Measurements from ENCODE around the gene C1QTNF8.

The C1QTNF8 gene

DNA sequence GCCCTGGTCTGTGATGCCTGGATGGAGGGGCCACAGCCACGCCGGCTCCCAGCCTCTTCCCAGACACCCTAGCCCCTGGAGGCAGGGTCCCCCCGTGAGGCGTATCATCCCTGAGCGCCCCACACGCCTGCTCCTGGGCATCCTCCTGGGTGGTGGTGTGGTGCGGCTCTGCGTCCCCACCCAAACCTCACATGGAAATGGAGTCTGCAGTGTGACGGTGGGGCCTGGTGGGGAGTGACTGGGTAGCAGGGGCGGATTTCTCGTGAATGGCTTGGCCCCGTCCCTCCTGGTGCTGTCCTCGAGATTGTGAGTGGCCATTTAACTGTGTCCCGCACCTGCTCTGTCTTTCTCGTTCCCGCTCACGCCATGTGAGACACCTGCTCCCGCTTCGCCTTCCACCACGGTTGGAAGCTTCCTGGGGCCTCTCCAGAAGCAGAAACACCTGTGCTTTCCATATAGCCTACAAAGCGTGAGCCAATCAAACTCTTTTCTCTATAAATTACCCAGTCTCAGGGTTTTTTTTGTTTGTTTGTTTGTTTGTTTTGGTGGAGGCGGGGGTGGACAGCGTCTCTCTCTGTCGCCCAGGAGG, 29.4 kb downstream of the C1QTNF8 start:
- no peak for DNase-seq (ENCODE audit: low read depth in 1 of 2, low spot score in 1 of 2)

DNA sequence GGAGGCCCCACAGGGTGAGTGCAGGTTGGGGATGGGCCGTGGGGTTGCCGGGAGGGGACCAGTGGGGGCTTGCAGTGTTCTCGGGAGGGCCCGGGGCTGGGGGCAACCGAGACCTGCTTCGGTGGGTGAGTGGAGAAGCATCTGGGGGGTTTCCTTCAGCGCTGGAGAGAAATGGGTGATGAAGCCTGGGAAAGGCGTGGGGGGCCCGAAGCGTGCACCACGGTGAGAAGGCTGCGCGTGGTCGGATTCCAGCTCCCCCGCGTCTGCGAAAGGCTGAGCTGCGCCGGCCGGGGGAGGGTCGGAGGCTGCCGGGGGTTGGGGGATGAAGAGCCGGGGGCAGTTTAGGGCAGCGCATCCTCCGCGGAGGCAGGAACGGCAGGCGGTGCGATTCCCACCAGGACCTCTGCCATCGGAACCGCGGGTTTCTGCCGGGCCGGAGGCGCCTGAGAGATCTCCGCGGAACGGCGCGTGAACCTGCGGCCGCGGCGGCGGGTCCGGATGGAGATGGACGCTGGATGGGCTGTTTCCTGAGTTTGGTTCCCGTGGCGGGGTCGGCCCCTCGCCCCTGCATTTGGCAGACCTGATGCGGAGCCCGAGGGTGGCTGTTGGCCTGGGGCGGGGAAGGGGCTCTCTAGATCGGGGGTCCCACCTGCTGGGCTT, 30.4 kb downstream of the C1QTNF8 start:
- Histone ChIP-seq H3K4me3 (replicated peaks; ENCODE audit: insufficient read depth, low read length) (no peak overlapping the region), H3K27ac (replicated peaks) (no peak overlapping the region), H3K27me3 (ENCODE audit: insufficient read depth, poor library complexity, severe bottlenecking) (peaks cover 14% of the 10 kb centered on the region)
- TF ChIP-seq SPI1 (IDR thresholded peaks at IDR 0.05; ENCODE audit: borderline replicate concordance, low read depth) (no peak), GABPA (IDR thresholded peaks at IDR 0.05; ENCODE audit: low read depth) (no peak), POLR2AphosphoS5 (IDR thresholded peaks at IDR 0.05; ENCODE audit: low read depth) (no peak)
- TF ChIP-seq, protein P1, sequence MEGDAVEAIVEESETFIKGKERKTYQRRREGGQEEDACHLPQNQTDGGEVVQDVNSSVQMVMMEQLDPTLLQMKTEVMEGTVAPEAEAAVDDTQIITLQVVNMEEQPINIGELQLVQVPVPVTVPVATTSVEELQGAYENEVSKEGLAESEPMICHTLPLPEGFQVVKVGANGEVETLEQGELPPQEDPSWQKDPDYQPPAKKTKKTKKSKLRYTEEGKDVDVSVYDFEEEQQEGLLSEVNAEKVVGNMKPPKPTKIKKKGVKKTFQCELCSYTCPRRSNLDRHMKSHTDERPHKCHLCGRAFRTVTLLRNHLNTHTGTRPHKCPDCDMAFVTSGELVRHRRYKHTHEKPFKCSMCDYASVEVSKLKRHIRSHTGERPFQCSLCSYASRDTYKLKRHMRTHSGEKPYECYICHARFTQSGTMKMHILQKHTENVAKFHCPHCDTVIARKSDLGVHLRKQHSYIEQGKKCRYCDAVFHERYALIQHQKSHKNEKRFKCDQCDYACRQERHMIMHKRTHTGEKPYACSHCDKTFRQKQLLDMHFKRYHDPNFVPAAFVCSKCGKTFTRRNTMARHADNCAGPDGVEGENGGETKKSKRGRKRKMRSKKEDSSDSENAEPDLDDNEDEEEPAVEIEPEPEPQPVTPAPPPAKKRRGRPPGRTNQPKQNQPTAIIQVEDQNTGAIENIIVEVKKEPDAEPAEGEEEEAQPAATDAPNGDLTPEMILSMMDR (IDR thresholded peaks at IDR 0.05; ENCODE audit: insufficient read depth, low read length): no peak
- TF ChIP-seq, protein P2, sequence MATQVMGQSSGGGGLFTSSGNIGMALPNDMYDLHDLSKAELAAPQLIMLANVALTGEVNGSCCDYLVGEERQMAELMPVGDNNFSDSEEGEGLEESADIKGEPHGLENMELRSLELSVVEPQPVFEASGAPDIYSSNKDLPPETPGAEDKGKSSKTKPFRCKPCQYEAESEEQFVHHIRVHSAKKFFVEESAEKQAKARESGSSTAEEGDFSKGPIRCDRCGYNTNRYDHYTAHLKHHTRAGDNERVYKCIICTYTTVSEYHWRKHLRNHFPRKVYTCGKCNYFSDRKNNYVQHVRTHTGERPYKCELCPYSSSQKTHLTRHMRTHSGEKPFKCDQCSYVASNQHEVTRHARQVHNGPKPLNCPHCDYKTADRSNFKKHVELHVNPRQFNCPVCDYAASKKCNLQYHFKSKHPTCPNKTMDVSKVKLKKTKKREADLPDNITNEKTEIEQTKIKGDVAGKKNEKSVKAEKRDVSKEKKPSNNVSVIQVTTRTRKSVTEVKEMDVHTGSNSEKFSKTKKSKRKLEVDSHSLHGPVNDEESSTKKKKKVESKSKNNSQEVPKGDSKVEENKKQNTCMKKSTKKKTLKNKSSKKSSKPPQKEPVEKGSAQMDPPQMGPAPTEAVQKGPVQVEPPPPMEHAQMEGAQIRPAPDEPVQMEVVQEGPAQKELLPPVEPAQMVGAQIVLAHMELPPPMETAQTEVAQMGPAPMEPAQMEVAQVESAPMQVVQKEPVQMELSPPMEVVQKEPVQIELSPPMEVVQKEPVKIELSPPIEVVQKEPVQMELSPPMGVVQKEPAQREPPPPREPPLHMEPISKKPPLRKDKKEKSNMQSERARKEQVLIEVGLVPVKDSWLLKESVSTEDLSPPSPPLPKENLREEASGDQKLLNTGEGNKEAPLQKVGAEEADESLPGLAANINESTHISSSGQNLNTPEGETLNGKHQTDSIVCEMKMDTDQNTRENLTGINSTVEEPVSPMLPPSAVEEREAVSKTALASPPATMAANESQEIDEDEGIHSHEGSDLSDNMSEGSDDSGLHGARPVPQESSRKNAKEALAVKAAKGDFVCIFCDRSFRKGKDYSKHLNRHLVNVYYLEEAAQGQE (IDR thresholded peaks at IDR 0.05; ENCODE audit: insufficient replicate concordance, low read depth): no peak
- no peak for DNase-seq (ENCODE audit: low read depth in 1 of 2, low spot score in 1 of 2)

More for the DNA sequence above, 29.4 kb downstream of the C1QTNF8 start:
- no peak overlapping the region for H3K27ac ChIP-seq (replicated peaks)
- peaks cover 21% of the 10 kb centered on the region for H3K27me3 ChIP-seq (ENCODE audit: insufficient read depth, poor library complexity, severe bottlenecking)
- H3K4me3 ChIP-seq (replicated peaks; ENCODE audit: insufficient read depth, low read length): no peak overlapping the region
- no peak for TF ChIP-seq SPI1 (IDR thresholded peaks at IDR 0.05; ENCODE audit: borderline replicate concordance, low read depth)
- TF ChIP-seq, protein P1 (IDR thresholded peaks at IDR 0.05; ENCODE audit: insufficient read depth, low read length): no peak
- no peak for TF ChIP-seq POLR2AphosphoS5 (IDR thresholded peaks at IDR 0.05; ENCODE audit: low read depth)
- TF ChIP-seq, protein P2 (IDR thresholded peaks at IDR 0.05; ENCODE audit: insufficient replicate concordance, low read depth): no peak
- TF ChIP-seq GABPA (IDR thresholded peaks at IDR 0.05; ENCODE audit: low read depth): no peak

DNA sequence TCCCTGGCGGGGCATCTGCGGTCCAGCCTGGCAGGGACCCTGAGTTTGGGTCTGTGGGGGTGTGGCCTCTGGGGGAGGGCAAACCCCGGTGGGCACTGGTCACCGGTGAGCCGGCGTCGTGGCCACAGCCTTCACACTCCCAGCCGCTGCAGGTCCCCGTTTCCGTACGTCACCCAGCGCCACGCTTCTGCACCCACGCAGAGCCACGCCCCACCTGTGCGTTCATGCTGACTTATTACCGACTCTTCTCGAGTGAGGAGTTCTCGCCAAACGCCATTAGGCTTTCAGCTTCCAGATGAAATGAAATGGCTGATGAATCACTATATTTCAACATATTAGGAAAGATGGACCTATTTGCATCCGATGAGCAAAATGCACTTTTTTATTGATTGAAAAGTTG, 32.3 kb downstream of the C1QTNF8 start:
- no peak overlapping the region for H3K4me3 ChIP-seq (replicated peaks; ENCODE audit: insufficient read depth, low read length)
- peaks cover 8% of the 10 kb centered on the region for H3K27me3 ChIP-seq (ENCODE audit: insufficient read depth, poor library complexity, severe bottlenecking)
- TF ChIP-seq, protein P1 (IDR thresholded peaks at IDR 0.05; ENCODE audit: insufficient read depth, low read length): no peak
- no peak for TF ChIP-seq POLR2AphosphoS5 (IDR thresholded peaks at IDR 0.05; ENCODE audit: low read depth)
- TF ChIP-seq SPI1 (IDR thresholded peaks at IDR 0.05; ENCODE audit: borderline replicate concordance, low read depth): no peak
- TF ChIP-seq GABPA (IDR thresholded peaks at IDR 0.05; ENCODE audit: low read depth): no peak
- TF ChIP-seq, protein P2 (IDR thresholded peaks at IDR 0.05; ENCODE audit: insufficient replicate concordance, low read depth): no peak
- no peak overlapping the region for H3K27ac ChIP-seq (replicated peaks)
- no peak for DNase-seq (ENCODE audit: low read depth in 1 of 2, low spot score in 1 of 2)
